ENCODE data around the gene UBE3D.
"Not testable (repeated sequence)": the region's sequence is repeated elsewhere in the genome, so short reads cannot be mapped to it uniquely, and the experiment has no call there.

Gene UBE3D

GRCh38 chr6:83053678-83054077 lies 12.0 kb downstream of the UBE3D start:
- DNase-seq = no peak

DNA sequence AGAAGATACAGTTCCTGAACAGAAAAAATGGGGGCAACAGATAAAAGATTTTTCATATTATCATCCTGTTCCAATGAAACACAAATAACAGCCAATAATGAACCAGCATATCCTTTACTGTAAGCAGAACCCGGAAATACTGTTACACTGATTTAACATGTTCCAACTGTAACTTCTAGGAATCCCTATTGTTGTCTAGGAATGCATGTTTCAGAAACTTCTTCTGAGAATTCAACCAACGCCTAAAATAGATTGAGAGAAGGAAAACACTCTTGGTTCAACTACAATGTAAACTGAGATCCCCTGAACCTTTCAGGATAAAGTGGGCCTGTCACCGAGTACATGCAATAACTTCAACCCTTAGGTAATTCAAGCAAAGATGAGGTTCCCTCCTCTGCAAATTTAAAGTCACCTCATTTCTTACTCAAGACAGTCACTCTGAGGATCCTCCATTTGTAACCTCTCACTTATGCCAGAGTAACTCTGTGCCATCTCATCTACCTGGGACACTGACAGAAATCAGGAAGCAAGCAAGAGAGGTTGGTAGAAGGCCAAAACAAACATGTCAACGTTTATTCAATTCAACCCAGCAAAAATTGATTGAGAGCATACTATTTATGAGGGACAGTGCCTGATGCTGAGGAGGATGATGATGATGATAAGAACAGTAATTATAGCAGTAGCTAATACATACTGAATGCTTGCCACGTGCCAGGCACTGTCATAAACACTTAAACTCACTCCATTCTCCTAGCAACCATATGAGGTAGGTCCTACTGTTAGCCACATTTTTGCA lies 14.1 kb downstream of the UBE3D start:
- no peak for DNase-seq

GRCh38 chr6:83047065-83047754 lies 18.4 kb downstream of the UBE3D start:
- no peak for DNase-seq

- DNase-seq = no peak
Observed at GRCh38 chr6:83044091-83044768, 21.4 kb downstream of the UBE3D start.

DNA sequence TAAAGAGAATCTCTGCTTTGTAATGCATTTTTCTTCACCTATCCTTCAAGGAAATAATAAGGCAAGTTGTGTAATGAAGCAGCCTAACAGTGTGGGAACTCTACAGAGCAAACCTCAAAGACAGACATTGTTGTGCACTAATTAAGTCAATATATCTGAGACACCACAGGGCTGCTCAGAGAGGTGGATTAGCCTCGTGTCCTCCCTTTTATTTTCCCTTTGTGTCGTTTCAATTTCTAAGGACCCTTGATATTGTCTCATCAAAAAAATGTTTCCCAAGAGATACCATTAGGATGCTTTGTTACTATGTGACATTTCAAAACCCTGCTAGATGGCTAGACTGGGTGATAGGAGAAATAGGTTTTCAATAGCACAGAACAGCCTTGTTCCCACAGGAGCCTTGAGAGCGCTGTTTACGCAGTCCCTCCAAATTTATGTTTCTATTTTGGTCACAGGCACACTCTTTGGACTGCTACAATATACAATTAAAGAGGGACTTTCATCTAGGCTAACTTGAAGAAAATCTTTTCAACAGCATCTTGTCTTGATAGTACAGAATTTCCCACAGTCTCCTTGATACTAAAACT lies 23.1 kb downstream of the UBE3D start:
- DNase-seq = no peak

DNA sequence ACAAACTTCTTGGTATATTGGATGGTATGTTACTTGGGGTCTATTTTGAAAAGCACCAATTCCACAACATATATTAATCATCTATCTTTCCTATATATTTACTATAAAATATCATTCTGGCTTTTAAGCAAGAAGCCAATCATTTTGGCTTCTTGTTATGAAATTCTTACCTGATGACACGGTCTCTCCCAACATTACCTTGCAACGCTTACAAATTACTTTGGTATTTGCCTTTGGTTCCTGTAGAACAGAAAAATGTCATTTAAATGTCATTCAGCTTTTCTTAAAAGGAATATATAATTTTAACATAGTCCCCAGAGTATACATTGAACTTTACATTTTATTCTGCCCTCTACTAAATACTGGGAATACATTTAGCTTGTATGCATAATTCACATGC lies 27.4 kb downstream of the UBE3D start:
- DNase-seq = no peak

DNA sequence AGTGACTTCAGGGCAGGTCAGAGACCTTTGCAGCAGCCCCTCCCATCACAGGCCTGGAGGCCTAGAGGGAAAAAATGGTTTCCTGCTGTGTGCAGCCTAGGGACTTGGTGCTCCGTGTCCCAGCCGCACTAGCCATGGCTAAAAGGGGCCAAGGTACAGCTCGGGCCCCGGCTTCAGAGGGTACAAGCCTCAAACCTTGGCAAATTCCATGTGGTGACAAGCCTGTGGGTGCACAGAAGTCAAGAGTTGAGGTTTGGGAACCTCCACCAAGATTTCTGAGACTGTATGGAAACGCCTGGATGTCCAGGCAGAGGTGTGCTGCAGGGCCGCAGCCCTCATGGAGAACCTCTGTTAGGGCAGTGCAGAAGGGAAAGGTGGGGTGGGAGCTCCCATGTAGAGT lies 34.0 kb downstream of the UBE3D start:
- DNase-seq = no peak

DNA sequence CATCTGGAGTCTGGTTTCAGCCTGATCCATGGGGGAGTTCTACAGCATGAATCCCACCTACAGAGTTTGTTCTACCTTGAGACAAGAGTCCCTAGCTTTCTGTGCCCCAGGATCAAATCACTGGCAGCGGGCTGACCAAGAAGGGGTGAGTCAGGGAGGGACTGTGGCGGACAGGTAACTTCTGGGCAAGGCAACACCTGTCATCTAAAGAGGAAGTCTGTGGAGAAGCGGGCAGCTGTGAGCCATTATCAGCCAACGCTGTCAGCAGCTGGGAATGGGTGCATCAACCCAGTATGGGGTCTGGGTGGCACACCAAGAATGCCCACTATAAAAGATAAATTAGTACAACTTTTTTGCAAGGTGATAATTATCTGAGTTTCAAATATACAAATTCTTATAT lies 45.9 kb downstream of the UBE3D start:
- DNase-seq = no peak

DNA sequence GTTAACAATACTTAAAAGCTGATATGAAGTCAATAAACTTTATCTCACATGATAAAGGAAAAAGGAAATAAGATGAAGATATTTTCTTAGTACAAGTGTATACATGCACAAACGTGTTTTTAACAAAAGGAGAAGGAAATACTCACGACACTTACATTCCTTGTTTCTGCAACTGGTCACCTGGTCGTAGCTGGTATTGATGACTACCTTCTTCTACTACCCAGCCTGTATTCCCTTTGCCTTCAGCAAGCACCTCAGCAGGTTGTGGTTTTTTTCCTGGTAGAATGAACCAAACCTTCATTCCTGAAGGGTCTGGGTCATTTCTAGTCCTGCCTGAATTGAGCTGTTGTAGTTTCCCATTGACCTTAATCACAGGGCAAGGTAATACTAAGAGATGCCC lies 54.5 kb downstream of the UBE3D start:
- not testable (repeated sequence) for DNase-seq

DNA sequence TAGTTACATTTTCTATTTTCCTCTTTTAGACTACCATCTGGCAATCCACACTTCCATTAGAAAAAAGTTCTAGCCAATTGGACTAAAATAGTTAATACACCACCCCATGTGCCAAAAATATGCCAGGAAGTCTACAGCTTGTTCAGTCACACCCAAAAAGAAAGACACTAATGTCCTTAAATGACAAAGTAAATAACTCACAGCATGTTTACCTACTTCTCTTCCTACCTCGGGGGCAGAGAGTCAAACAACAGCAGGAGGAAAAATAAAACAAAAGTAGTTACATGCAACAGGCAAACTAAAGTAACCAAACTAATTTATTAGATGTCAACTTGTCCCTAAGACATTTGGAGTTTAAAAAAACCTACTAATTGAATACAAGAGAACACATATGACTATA lies 57.0 kb downstream of the UBE3D start:
- no peak for DNase-seq

GRCh38 chr6:83006270-83006905 lies 59.3 kb downstream of the UBE3D start:
- no peak for DNase-seq

GRCh38 chr6:82996156-82996555 lies 69.5 kb downstream of the UBE3D start:
- no peak for DNase-seq

- DNase-seq = no peak
Observed at GRCh38 chr6:82995066-82995465, 70.6 kb downstream of the UBE3D start.

DNA sequence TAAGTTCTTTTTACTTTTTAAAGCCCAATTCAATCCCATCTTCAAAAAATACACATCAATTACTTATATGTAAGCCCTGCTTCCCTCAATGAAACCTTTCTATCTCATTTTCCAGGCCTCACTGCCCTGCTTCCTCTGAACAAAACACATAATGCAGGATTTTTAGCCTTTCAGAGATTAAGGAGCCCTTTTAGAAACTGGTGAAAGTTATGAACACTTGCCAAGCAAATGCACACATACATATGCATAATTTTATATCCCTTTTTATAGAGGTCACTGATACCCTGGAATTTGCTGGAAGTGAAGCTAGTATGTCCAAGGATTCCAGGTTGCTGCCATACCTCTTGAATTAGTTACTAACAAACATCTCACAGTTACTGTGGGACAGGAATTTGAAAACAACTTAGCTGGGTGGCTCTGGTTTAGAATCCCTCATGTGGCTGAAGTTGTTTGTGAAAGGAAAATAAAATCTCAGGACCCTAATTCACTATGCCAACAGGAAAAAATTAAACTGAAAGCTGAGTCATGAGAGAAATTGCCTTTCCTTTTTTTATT lies 75.8 kb downstream of the UBE3D start:
- no peak for DNase-seq

DNA sequence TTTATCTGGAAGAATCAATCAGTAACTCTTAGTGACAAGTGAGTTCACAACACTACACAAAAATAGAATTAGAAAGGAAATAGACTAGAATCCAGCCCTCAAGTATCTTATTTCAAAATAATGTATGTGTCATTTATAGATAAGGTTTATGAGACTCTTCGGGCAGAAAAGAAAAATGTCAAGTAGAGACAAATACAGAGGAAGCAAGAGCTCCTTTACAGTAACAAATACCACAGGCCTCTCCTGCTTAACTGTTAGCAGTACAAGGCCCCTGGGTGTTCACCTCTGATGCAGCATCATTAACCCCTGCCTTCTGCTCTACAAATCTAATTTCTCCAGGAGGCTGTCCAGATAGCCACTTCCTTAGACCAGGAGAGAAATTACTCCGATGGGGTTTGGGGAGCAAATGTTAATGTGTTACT lies 76.7 kb downstream of the UBE3D start:
- DNase-seq = no peak

- DNase-seq = no peak
Observed at GRCh38 chr6:82987951-82988350, 77.7 kb downstream of the UBE3D start.

DNA sequence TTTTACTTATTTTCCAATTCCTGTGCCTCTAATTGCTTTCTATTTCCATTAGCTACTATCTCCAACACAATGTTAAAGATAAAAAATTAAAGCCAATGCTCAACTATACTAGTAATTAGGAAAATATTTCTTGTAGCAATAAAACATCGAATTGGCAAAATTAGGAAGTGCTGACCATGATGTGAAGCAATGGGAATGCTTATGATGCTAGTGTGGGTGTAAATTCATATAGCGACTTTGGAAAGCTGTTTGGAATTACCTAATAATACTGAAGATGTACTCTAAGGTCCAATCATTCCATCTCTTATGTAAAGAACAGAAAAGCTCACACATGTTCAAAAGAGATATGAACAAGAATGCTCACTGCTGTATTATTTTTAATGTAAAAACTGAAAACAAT lies 78.2 kb downstream of the UBE3D start:
- no peak for DNase-seq

DNA sequence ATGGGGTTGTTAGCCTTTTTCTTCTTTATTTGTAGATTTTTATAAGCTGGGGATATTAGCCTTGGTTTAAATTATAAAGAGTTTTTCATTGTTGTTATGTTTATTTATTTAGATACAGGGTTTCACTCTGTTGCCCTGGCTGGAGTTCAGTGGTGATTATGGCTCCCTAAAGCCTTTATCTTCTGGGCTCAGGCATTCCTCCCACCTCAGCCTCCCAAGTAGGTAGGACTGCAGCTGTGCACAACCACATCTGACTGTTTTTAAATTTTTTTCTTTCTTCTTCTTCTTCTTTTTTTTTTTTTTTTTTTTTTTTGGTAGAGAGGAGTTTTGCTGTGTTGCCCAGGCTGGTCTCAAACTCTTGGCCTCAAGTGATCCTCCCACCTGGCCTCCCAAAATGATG lies 80.9 kb downstream of the UBE3D start:
- DNase-seq = no peak

DNA sequence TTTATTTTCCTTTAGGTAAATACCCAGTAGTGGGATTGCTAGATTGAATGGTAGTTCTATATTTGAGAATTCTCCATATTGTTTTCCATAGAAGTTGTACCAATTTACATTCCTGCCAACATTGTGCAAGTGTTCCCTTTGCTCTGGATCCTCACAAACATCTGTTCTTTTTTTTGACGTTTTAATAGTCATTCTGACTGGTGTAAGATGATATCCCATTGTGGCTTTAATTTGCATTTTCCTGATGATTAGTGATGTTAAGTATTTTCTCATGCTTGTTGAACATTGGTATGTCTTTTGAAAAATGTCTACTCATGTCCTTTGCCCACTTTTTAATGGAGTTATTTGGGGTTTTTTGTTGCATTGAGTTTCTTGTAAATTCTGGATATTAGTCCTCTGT lies 85.6 kb downstream of the UBE3D start:
- no peak for DNase-seq

DNA sequence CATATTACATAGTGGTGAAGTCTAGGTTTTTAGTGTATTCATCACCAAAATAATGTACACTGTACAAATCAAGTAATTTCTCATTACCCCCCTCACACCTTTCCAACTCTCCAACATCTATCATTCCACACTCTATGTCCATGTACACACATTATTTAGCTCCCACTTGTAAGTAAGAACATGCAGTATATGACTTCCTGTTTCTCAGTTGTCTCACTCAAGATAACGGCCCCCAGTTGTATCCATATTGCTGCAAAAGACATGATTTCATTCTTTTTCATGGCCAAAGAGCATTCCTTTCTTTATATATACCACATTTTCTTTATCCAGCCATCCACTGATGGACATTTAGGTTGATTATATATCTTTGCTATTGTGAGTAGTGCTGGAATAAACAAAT lies 86.0 kb downstream of the UBE3D start:
- DNase-seq = no peak

DNA sequence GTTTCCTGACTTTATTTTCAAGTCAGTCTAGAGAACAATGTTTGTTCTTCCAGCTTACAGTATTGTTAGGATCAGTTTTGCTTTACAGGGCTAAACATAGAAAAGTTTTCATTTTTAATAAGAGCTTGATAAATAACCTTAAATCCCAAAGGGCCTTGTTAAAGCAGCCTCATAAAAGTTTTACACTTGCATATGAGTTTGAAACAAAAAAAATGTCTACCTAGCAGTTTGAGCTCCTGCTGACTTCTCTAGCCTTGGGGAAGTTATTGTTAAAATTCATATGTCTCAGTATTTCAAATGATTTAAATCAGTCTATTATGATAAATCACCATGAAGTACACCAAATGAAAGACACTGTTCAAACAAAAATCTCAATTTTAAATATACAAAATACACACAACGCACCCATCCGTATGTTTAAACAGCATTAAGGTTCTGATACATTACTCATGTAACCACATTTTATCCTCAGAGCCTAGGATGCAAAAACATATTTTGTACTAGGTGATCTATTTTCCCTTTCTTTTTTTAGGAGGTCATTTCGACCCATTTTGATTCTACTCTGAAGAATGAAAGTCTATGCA lies 87.2 kb downstream of the UBE3D start:
- no peak for DNase-seq

DNA sequence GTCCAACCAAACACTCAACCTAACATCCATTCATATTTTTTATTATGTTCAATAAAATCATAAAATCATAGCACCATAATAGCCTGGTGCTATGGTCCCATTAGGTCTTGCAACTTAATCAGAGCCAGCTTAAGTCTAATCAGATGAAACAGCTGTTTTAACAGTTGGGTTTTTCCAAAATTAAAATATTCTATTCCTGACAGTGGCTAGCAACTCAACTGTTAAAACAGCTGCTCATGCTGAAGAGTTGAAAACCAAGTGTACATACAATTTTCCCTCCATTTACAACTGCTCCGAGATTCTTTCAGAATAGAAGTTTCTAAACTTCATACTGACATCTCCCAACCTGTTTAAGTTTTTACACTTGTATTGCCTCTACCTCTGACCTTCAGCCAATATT lies 89.5 kb downstream of the UBE3D start:
- no peak for DNase-seq

Data from midbrain (tissue), 1 donor.